ENCODE results near the gene SRSF9.

GRCh38 chr12:120413901-120414695, 55.5 kb downstream of the SRSF9 start:
- TF ChIP-seq EZH2 (IDR thresholded peaks at IDR 0.05; ENCODE audit: borderline replicate concordance, insufficient read depth, low read depth, low read length, poor library complexity, severe bottlenecking), result no peak
- TF ChIP-seq CTCF (IDR thresholded peaks at IDR 0.05), result no peak
